Measurements from ENCODE around the gene PAIP2B.

PAIP2B gene

GRCh38 chr2:71254776-71255175 is 27.9 kb upstream of the PAIP2B start:
- POLR2A ChIA-PET: no interaction called here
- H3K36me3 ChIP-seq (ENCODE audit: control insufficient read depth in 2 of 2, insufficient read depth in 1 of 2, low read length in 2 of 2): no peaks in the 10 kb centered on the region
- H3K27ac ChIP-seq (ENCODE audit: extremely low read depth, low read depth, low read length): no peak overlapping the region
- no peak overlapping the region for H3K4me3 ChIP-seq (ENCODE audit: low read depth, low read length)
- no peaks in the 10 kb centered on the region for H3K9me3 ChIP-seq (ENCODE audit: control insufficient read depth, insufficient read depth, low read depth, low read length)
- no peak for TF ChIP-seq ZBTB1 (tag by site-specific recombination; IDR thresholded peaks at IDR 0.05)
- no peaks in the 10 kb centered on the region for H3K4me1 ChIP-seq (ENCODE audit: control insufficient read depth, insufficient read depth, low read length)
- CTCF ChIA-PET: interaction anchor here (0.5 to 0.7 kb wide), 2 partner anchors 24 to 743 kb away, joined by 3 read pairs; no protein-coding TSS in a partner anchor

DNA sequence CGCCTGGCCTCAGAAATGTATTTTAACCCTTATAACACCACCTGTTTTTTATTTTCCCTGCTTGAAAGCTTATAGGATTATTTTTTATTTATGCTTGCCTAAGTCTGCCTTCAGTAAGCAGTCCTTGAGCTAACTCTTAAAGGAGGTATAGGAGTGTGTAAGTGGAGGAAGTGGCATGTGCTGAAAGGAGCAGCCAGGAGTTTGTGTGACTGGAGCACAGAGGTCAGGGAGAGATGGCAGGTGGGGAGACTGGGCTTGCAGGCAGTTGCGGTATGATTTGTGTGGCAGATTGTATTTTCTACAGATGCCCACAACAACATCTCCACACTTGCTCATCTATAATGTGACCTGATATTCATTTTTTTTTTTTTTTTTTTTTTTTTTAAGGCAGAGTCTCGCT is 27.2 kb upstream of the PAIP2B start:
- Histone ChIP-seq H3K36me3 (ENCODE audit: control insufficient read depth in 2 of 2, insufficient read depth in 1 of 2, low read length in 2 of 2) (no peaks in the 10 kb centered on the region), H3K4me3 (ENCODE audit: low read depth, low read length) (no peak overlapping the region), H3K9me3 (ENCODE audit: control insufficient read depth, insufficient read depth, low read depth, low read length) (no peaks in the 10 kb centered on the region), H3K4me1 (ENCODE audit: control insufficient read depth, insufficient read depth, low read length) (no peaks in the 10 kb centered on the region), H3K27ac (ENCODE audit: extremely low read depth, low read depth, low read length) (no peak overlapping the region)
- CTCF ChIA-PET: interaction anchor here (0.9 kb wide), 1 partner anchor 23 kb away, joined by 3 read pairs; no protein-coding TSS in a partner anchor
- TF ChIP-seq ZNF561 (tag by site-specific recombination; IDR thresholded peaks at IDR 0.05; ENCODE audit: borderline replicate concordance): no peak
- TF ChIP-seq ZNF155 (tag by site-specific recombination; IDR thresholded peaks at IDR 0.05): no peak
- TF ChIP-seq ZNF157 (tag by site-specific recombination; IDR thresholded peaks at IDR 0.05): no peak
- no peak for TF ChIP-seq ZNF843 (tag by site-specific recombination; IDR thresholded peaks at IDR 0.05)
- TF ChIP-seq ZNF404 (tag by site-specific recombination; IDR thresholded peaks at IDR 0.05): no peak
- TF ChIP-seq ZNF16 (tag by site-specific recombination; IDR thresholded peaks at IDR 0.05; ENCODE audit: low read depth): no peak
- TF ChIP-seq ZNF518A (tag by site-specific recombination; conservative IDR thresholded peaks at IDR 0.05; ENCODE audit: low read depth): no peak
- no peak for TF ChIP-seq SP2 (tag by site-specific recombination; IDR thresholded peaks at IDR 0.05)
- TF ChIP-seq ZNF174 (tag by site-specific recombination; IDR thresholded peaks at IDR 0.05): no peak
- TF ChIP-seq ZNF426 (tag by site-specific recombination; IDR thresholded peaks at IDR 0.05): no peak
- TF ChIP-seq ZSCAN23 (tag by site-specific recombination; IDR thresholded peaks at IDR 0.05): no peak
- TF ChIP-seq ZNF2 (tag by site-specific recombination; IDR thresholded peaks at IDR 0.05): no peak
- TF ChIP-seq ZNF585B (tag by site-specific recombination; IDR thresholded peaks at IDR 0.05): no peak
- TF ChIP-seq ZNF146 (tag by site-specific recombination; IDR thresholded peaks at IDR 0.05): no peak
- TF ChIP-seq, protein P1, sequence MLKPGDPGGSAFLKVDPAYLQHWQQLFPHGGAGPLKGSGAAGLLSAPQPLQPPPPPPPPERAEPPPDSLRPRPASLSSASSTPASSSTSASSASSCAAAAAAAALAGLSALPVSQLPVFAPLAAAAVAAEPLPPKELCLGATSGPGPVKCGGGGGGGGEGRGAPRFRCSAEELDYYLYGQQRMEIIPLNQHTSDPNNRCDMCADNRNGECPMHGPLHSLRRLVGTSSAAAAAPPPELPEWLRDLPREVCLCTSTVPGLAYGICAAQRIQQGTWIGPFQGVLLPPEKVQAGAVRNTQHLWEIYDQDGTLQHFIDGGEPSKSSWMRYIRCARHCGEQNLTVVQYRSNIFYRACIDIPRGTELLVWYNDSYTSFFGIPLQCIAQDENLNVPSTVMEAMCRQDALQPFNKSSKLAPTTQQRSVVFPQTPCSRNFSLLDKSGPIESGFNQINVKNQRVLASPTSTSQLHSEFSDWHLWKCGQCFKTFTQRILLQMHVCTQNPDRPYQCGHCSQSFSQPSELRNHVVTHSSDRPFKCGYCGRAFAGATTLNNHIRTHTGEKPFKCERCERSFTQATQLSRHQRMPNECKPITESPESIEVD (tag by site-specific recombination; IDR thresholded peaks at IDR 0.05): no peak
- TF ChIP-seq ZNF148 (tag by site-specific recombination; IDR thresholded peaks at IDR 0.05; ENCODE audit: borderline replicate concordance): no peak
- no peak for TF ChIP-seq ZSCAN30 (tag by site-specific recombination; IDR thresholded peaks at IDR 0.05)
- TF ChIP-seq ZNF792 (tag by site-specific recombination; IDR thresholded peaks at IDR 0.05): no peak
- POLR2A ChIA-PET: no interaction called here

Measured in HEK293 (cell line).